COLO829 (cell line): ENCODE measurements around the gene PIK3CD.
A peak's percentile ranks its signal among the peaks of the same experiment; 100 is the strongest.

Source experiments
- DNase-seq: peaks from one replicate; pipeline ENCODE4 v3.0.0; 2012; ENCODE audit warnings: low spot score

The PIK3CD gene

GRCh38 chr1:9719978-9720722 lies 68.6 kb downstream of the PIK3CD start:
- no peak for DNase-seq

- no peak for DNase-seq
Measured at GRCh38 chr1:9720785-9721605, 69.5 kb downstream of the PIK3CD start.

DNA sequence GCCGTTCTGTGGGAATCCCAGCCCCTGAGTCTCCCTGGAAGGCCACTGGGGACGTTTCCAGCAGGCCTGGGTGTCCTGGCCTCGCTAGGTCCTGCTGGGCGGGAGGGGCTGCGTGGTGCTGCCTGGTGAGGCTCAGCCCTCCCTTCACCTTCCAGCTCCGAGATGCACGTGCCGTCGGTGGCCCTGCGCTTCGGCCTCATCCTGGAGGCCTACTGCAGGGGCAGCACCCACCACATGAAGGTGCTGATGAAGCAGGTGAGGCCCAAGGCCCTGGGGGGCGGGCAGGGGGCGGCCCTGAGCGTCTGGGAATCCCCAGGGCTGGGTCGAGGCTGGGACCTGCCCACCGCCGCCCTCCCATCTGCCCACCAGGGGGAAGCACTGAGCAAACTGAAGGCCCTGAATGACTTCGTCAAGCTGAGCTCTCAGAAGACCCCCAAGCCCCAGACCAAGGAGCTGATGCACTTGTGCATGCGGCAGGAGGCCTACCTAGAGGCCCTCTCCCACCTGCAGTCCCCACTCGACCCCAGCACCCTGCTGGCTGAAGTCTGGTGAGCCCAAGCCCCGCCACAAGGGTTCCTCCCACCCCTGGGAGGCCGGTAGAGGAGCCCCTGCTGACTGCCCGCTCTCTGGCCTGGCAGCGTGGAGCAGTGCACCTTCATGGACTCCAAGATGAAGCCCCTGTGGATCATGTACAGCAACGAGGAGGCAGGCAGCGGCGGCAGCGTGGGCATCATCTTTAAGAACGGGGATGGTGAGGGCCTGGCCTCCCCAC lies 70.3 kb downstream of the PIK3CD start:
- DNase-seq, result peak; percentile 33

DNA sequence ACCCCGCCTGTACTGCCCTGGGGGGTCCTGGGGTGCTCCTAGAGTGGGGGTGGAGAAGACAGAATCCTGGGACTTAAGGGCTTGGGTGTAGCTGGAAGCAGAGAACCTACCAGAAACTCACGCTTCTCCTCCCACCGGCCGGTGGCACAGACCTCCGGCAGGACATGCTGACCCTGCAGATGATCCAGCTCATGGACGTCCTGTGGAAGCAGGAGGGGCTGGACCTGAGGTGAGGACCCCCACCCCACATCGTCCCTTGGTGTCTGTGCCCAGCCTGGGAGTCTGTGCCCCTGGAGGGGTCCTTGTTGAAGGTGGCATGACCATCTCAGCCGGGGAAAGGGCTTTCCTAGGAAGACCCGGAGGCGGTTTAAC lies 70.8 kb downstream of the PIK3CD start:
- no peak for DNase-seq

DNA sequence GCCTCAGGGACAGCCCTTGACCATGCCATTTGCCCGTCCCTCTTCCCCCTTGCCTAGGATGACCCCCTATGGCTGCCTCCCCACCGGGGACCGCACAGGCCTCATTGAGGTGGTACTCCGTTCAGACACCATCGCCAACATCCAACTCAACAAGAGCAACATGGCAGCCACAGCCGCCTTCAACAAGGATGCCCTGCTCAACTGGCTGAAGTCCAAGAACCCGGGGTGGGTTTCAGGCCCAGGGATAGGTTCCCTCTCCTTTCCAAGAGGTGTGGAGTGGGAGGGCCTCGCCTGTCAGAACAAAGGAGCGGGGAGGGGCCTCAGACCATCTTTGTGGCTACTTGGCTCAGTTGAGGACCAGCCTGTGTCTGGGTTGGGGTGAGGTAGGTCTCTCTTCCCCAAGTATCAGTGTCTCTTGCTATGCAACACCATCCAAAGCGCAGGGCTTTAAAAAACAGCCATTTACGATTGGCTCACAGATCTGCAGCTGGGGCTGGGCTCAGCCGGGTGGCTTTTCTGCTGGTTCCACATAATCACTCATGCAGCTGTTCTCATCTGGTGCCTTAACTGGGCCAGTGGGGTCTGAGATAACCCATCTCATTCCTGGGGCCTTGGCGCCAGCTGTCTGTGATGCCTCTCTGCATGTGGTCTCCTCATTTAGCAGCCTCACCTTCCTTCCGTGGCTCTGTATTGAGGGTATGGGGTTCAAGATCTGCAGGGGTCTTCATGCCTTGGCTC lies 71.7 kb downstream of the PIK3CD start:
- DNase-seq, result no peak

DNA sequence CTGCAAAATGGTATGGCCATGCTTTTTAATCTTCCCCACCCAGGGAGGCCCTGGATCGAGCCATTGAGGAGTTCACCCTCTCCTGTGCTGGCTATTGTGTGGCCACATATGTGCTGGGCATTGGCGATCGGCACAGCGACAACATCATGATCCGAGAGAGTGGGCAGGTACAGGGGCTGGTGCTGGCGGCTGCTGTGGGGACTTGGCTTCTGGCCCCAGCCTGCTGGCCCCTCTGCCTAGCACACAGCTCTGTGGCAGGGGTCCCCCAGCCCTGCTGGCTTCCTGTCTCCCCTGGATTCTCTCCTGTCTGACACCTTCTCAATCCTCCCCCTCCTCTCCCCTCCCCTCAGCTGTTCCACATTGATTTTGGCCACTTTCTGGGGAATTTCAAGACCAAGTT lies 72.4 kb downstream of the PIK3CD start:
- DNase-seq, result no peak

DNA sequence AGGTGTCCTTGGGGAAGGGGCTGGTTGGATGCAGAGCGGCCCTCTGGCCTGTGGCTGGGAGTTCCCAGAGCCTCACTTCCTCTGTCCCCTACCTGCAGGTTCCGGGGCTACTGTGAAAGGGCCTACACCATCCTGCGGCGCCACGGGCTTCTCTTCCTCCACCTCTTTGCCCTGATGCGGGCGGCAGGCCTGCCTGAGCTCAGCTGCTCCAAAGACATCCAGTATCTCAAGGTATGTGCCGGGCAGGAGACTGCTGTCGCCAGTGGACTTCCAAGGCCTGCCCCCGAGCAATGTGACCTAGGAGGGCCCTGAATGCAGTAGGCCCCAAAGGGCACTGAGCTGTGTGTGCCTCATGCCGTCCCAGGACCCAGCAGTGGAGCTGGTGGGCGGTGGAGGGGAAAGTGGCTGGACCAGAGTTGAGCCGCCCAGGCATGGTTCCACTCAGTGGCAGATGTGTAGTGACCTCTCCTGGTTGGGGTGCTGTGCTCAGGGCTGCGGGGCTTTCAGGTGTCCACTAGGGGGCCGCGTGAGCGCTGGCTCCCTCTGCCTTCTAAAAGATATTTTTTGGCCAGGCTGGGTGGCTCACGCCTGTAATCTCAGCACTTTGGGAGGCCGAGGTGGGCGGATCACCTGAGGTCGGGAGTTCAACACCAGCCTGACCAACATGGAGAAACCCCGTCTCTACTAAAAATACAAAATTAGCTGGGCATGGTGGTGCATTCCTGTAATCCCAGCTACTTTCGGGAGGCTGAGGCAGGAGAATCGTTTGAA lies 73.4 kb downstream of the PIK3CD start:
- peak; percentile 68 for DNase-seq

DNA sequence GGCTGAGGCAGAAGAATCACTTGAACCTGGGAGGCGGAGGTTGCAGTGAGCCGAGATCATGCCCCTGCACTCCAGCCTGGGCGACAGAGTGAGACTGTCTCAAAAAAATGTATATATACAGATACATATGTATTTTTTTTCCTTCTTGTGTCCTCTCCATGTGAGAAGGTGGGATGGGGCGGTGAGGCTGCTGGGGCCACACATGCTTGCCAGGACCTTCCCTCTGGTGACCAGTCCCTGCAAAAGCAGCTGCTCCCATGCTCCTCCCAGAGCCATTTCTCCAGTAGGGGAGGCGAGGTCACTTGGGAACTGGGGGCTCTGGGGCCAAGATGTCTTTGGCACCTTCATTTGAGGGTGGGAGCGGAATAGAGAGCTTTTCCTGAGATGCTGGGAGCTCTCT lies 74.9 kb downstream of the PIK3CD start:
- no peak for DNase-seq

DNA sequence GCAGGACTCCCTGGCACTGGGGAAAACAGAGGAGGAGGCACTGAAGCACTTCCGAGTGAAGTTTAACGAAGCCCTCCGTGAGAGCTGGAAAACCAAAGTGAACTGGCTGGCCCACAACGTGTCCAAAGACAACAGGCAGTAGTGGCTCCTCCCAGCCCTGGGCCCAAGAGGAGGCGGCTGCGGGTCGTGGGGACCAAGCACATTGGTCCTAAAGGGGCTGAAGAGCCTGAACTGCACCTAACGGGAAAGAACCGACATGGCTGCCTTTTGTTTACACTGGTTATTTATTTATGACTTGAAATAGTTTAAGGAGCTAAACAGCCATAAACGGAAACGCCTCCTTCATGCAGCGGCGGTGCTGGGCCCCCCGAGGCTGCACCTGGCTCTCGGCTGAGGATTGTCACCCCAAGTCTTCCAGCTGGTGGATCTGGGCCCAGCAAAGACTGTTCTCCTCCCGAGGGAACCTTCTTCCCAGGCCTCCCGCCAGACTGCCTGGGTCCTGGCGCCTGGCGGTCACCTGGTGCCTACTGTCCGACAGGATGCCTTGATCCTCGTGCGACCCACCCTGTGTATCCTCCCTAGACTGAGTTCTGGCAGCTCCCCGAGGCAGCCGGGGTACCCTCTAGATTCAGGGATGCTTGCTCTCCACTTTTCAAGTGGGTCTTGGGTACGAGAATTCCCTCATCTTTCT lies 75.5 kb downstream of the PIK3CD start:
- DNase-seq, result no peak

- no peak for DNase-seq
Measured at GRCh38 chr1:9728451-9729295, 77.1 kb downstream of the PIK3CD start.

- DNase-seq, result no peak
Measured at GRCh38 chr1:9729523-9729922, 78.0 kb downstream of the PIK3CD start.

- DNase-seq, result no peak
Measured at GRCh38 chr1:9730096-9730901, 78.8 kb downstream of the PIK3CD start.

GRCh38 chr1:9731051-9731537 lies 79.6 kb downstream of the PIK3CD start:
- no peak for DNase-seq

- DNase-seq, result no peak
Measured at GRCh38 chr1:9731561-9731960, 80.0 kb downstream of the PIK3CD start.

DNA sequence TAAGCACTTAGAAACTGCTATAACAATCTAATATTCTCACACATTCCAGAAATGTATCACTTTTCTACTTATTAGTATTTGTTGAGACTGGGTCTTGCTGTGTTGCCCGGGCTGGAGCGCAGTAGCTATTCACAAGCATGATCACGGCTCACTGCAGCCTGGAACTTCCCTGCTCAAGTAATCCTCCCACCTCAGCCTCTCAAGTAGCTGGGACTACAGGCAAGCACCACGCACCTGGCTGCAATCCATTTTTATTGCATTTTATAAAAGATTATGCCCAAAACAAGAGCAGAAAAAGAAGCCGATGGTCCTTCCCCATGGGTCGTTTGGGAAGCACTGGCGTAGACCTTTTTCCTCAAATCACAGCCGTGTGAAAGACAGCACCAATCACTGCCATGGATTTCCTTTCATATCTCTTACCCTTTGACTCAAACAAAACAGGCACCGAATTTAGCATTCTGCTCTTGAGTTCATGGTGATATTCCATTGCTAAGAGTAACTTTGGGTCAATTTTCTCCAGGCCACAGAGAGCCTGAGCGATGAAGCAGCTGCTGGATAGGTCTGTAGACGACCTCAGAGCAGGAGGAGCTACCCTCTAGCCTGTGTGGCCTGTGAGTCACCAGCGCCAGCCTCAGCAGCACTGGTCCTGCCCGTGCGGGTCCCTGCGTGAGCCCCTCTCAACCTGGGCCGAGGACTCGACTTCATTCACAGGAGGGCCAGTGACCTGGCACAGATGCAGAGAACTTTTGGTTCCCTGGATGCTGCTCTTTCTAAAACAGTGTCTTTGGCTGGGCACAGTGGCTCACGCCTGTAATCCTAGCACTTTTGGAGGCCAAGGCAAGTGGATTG lies 80.8 kb downstream of the PIK3CD start:
- DNase-seq, result no peak

- DNase-seq, result no peak
Measured at GRCh38 chr1:9733160-9733789, 81.7 kb downstream of the PIK3CD start.

GRCh38 chr1:9735800-9736199 lies 84.3 kb downstream of the PIK3CD start:
- no peak for DNase-seq
